ENCODE data around the gene APOB. TPM values are rescaled to one million over a fixed set of nuclear protein-coding genes. Genes with fewer than 3 reads are reported as not detected.

APOB gene
- total and polyA plus RNA-seq, 2 of the 13 experiments (the other 11 are each of a cell fraction or from before 2014, with no cell fraction given) = 1,569 to 2,515 TPM

DNA sequence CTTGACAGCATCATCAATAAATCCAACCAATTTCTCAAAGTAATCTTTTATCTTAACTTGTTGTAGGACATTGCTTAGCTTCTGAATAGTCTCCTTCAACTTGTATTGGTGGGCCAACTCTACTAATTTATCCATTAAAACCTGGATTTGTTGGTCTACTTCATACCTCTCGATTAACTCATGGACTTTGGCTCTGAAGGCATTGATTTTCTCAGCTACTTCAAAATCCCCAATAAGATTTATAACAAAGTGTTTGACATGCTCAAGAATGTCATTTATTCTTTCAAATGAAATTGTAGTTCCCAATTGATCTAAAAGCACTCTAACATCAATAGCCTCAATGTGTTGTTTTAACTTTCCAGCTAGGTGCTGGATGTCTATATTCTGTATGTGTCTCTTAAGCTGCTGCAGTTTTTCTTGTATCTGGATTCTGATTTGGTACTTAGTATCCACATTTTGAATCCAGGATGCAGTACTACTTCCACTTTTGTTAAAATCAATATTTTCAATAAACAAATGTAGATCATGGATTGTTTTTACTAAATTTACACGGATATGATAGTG lies 34.1 kb downstream of the APOB start (continued):
- TF ChIP-seq, protein P1, sequence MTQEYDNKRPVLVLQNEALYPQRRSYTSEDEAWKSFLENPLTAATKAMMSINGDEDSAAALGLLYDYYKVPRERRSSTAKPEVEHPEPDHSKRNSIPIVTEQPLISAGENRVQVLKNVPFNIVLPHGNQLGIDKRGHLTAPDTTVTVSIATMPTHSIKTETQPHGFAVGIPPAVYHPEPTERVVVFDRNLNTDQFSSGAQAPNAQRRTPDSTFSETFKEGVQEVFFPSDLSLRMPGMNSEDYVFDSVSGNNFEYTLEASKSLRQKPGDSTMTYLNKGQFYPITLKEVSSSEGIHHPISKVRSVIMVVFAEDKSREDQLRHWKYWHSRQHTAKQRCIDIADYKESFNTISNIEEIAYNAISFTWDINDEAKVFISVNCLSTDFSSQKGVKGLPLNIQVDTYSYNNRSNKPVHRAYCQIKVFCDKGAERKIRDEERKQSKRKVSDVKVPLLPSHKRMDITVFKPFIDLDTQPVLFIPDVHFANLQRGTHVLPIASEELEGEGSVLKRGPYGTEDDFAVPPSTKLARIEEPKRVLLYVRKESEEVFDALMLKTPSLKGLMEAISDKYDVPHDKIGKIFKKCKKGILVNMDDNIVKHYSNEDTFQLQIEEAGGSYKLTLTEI (CRISPR knock-in tag; conservative IDR thresholded peaks at IDR 0.05) = no peak
- TF ChIP-seq, protein P2, sequence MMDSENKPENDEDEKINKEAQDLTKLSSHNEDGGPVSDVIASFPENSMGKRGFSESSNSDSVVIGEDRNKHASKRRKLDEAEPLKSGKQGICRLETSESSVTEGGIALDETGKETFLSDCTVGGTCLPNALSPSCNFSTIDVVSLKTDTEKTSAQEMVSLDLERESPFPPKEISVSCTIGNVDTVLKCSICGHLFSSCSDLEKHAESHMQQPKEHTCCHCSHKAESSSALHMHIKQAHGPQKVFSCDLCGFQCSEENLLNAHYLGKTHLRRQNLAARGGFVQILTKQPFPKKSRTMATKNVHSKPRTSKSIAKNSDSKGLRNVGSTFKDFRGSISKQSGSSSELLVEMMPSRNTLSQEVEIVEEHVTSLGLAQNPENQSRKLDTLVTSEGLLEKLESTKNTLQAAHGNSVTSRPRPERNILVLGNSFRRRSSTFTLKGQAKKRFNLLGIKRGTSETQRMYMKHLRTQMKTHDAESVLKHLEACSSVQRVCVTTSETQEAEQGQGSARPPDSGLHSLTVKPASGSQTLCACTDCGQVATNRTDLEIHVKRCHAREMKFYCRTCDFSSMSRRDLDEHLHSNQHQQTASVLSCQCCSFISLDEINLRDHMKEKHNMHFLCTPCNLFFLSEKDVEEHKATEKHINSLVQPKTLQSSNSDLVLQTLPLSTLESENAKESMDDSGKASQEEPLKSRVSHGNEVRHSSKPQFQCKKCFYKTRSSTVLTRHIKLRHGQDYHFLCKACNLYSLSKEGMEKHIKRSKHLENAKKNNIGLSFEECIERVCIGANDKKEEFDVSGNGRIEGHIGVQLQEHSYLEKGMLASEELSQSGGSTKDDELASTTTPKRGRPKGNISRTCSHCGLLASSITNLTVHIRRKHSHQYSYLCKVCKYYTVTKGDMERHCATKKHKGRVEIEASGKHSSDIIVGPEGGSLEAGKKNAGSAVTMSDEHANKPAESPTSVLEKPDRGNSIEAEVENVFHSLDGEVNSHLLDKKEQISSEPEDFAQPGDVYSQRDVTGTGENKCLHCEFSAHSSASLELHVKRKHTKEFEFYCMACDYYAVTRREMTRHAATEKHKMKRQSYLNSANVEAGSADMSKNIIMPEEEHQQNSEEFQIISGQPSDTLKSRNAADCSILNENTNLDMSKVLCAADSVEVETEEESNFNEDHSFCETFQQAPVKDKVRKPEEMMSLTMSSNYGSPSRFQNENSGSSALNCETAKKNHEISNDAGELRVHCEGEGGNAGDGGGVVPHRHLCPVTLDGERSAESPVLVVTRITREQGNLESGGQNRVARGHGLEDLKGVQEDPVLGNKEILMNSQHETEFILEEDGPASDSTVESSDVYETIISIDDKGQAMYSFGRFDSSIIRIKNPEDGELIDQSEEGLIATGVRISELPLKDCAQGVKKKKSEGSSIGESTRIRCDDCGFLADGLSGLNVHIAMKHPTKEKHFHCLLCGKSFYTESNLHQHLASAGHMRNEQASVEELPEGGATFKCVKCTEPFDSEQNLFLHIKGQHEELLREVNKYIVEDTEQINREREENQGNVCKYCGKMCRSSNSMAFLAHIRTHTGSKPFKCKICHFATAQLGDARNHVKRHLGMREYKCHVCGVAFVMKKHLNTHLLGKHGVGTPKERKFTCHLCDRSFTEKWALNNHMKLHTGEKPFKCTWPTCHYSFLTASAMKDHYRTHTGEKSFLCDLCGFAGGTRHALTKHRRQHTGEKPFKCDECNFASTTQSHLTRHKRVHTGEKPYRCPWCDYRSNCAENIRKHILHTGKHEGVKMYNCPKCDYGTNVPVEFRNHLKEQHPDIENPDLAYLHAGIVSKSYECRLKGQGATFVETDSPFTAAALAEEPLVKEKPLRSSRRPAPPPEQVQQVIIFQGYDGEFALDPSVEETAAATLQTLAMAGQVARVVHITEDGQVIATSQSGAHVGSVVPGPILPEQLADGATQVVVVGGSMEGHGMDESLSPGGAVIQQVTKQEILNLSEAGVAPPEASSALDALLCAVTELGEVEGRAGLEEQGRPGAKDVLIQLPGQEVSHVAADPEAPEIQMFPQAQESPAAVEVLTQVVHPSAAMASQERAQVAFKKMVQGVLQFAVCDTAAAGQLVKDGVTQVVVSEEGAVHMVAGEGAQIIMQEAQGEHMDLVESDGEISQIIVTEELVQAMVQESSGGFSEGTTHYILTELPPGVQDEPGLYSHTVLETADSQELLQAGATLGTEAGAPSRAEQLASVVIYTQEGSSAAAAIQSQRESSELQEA (CRISPR knock-in tag; IDR thresholded peaks at IDR 0.05; ENCODE audit: not compliant biosample characterization) = no peak
- TF ChIP-seq ZNF207 (IDR thresholded peaks at IDR 0.05; ENCODE audit: borderline replicate concordance) (no peak), ZNF773 (CRISPR knock-in tag; IDR thresholded peaks at IDR 0.05; ENCODE audit: borderline replicate concordance) (no peak), KDM4B (CRISPR knock-in tag; IDR thresholded peaks at IDR 0.05) (no peak), MEIS1 (CRISPR knock-in tag; IDR thresholded peaks at IDR 0.05; ENCODE audit: borderline replicate concordance) (no peak), SATB2 (CRISPR knock-in tag; IDR thresholded peaks at IDR 0.05) (no peak), TCF12 (IDR thresholded peaks at IDR 0.05) (no peak), TCF12 (CRISPR knock-in tag; IDR thresholded peaks at IDR 0.05) (no peak), ZFP90 (CRISPR knock-in tag; IDR thresholded peaks at IDR 0.05; ENCODE audit: borderline replicate concordance) (no peak), ZNF577 (CRISPR knock-in tag; IDR thresholded peaks at IDR 0.05; ENCODE audit: borderline replicate concordance, low read depth) (no peak), ZNF788 (CRISPR knock-in tag; IDR thresholded peaks at IDR 0.05; ENCODE audit: borderline replicate concordance) (no peak), STAG1 (CRISPR knock-in tag; IDR thresholded peaks at IDR 0.05) (no peak), ZBTB42 (CRISPR knock-in tag; IDR thresholded peaks at IDR 0.05) (no peak), CHCHD3 (CRISPR knock-in tag; IDR thresholded peaks at IDR 0.05) (no peak), POLR2AphosphoS5 (IDR thresholded peaks at IDR 0.05; ENCODE audit: low read depth, low read length) (peak; percentile 32), KLF6 (CRISPR knock-in tag; IDR thresholded peaks at IDR 0.05) (0 out of 2 replicates have a peak, but pooled peaks have one; percentile 3), NFRKB (IDR thresholded peaks at IDR 0.05) (no peak)
- TF ChIP-seq, protein P3, sequence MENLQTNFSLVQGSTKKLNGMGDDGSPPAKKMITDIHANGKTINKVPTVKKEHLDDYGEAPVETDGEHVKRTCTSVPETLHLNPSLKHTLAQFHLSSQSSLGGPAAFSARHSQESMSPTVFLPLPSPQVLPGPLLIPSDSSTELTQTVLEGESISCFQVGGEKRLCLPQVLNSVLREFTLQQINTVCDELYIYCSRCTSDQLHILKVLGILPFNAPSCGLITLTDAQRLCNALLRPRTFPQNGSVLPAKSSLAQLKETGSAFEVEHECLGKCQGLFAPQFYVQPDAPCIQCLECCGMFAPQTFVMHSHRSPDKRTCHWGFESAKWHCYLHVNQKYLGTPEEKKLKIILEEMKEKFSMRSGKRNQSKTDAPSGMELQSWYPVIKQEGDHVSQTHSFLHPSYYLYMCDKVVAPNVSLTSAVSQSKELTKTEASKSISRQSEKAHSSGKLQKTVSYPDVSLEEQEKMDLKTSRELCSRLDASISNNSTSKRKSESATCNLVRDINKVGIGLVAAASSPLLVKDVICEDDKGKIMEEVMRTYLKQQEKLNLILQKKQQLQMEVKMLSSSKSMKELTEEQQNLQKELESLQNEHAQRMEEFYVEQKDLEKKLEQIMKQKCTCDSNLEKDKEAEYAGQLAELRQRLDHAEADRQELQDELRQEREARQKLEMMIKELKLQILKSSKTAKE (CRISPR knock-in tag; IDR thresholded peaks at IDR 0.05; ENCODE audit: borderline replicate concordance) = no peak

Data from HepG2 (cell line).